OCI-LY1 (cell line): ENCODE measurements around the gene OSBPL5.
A peak's percentile ranks its signal among the peaks of the same experiment; 100 is the strongest.

Experiments
- EZH2 ChIP-seq: fragments of 200-600 bp; sonication (generic), shearing (Covaris generic); IDR thresholded peaks from 2 replicates; pipeline ENCODE4 v1.8.0; 2017; ENCODE audit warnings: borderline replicate concordance, mixed run types, mild to moderate bottlenecking, antibody characterized with exemption, low read length, moderate library complexity, mixed read lengths
- TF ChIP-seq, protein P1 (sequence below): fragments of 200-600 bp; sonication (generic), shearing (Covaris generic); IDR thresholded peaks from 2 replicates; pipeline ENCODE4 v1.5.1; 2017; ENCODE audit warnings: mild to moderate bottlenecking, antibody characterized with exemption, low read length, moderate library complexity, mixed read lengths

DNA sequence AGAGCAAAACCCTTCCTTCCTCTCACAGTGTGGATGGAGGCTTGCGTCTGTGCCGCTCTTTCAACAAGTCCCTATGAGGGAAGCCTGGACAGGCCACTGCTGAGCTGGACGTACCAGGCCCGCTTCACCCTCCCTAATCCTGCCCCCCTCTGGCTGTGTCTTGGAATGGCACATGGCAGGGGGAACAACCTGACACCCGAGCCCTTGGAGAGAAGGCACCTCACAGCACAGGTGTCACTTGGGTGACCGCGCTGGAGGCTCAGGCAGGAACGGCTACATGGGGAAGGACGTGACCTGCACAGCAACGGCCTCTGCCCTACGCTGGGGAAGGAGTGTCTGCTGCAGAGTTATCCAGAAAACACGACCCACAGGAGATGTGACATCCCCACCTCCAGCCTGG is 118.9 kb downstream of the OSBPL5 start:
- TF ChIP-seq, protein P1, sequence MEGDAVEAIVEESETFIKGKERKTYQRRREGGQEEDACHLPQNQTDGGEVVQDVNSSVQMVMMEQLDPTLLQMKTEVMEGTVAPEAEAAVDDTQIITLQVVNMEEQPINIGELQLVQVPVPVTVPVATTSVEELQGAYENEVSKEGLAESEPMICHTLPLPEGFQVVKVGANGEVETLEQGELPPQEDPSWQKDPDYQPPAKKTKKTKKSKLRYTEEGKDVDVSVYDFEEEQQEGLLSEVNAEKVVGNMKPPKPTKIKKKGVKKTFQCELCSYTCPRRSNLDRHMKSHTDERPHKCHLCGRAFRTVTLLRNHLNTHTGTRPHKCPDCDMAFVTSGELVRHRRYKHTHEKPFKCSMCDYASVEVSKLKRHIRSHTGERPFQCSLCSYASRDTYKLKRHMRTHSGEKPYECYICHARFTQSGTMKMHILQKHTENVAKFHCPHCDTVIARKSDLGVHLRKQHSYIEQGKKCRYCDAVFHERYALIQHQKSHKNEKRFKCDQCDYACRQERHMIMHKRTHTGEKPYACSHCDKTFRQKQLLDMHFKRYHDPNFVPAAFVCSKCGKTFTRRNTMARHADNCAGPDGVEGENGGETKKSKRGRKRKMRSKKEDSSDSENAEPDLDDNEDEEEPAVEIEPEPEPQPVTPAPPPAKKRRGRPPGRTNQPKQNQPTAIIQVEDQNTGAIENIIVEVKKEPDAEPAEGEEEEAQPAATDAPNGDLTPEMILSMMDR, result peak; percentile 28; the same call in 1 of the 2 replicates
- TF ChIP-seq EZH2, result no peak
